Fibroblast of skin of back (primary cell): Measurements from ENCODE around the gene PYM1.
"Not testable (repeated sequence)": the region's sequence is repeated elsewhere in the genome, so short reads cannot be mapped to it uniquely, and the experiment has no call there.

ENCODE experiments used
- DNase-seq: peaks from one replicate; pipeline ENCODE4 v3.0.0-alpha.2; 2013

The PYM1 gene

GRCh38 chr12:55908726-55909512 is 18.8 kb downstream of the PYM1 start:
- DNase-seq: peak; percentile 71

GRCh38 chr12:55906056-55906455 is 21.6 kb downstream of the PYM1 start:
- DNase-seq: peak; percentile 75

GRCh38 chr12:55901881-55902490 is 25.7 kb downstream of the PYM1 start:
- no peak for DNase-seq

- no peak for DNase-seq
Observed at GRCh38 chr12:55899082-55899481, 28.6 kb downstream of the PYM1 start.

GRCh38 chr12:55893723-55894122 is 34.0 kb downstream of the PYM1 start:
- DNase-seq: no peak

- no peak for DNase-seq
Observed at GRCh38 chr12:55891310-55891709, 36.4 kb downstream of the PYM1 start.

GRCh38 chr12:55885113-55885512 is 42.6 kb downstream of the PYM1 start:
- DNase-seq: no peak

GRCh38 chr12:55877824-55878223 is 49.9 kb downstream of the PYM1 start:
- no peak for DNase-seq

GRCh38 chr12:55875704-55876467 is 51.8 kb downstream of the PYM1 start:
- DNase-seq: no peak

- DNase-seq: no peak
Observed at GRCh38 chr12:55874443-55874842, 53.3 kb downstream of the PYM1 start.

GRCh38 chr12:55866454-55867004 is 61.2 kb downstream of the PYM1 start:
- not testable (repeated sequence) for DNase-seq

- no peak for DNase-seq
Observed at GRCh38 chr12:55865327-55865726, 62.4 kb downstream of the PYM1 start.

- DNase-seq: not testable (repeated sequence)
Observed at GRCh38 chr12:55862931-55863330, 64.8 kb downstream of the PYM1 start.

- DNase-seq: peak; percentile 63
Observed at GRCh38 chr12:55862286-55862685, 65.4 kb downstream of the PYM1 start.

GRCh38 chr12:55861871-55862270 is 65.8 kb downstream of the PYM1 start:
- DNase-seq: no peak

GRCh38 chr12:55861396-55861795 is 66.3 kb downstream of the PYM1 start:
- no peak for DNase-seq

GRCh38 chr12:55852740-55853139 is 75.0 kb downstream of the PYM1 start:
- no peak for DNase-seq
